Natural killer cell (primary cell): ENCODE results near the gene RRP8. TPM values are rescaled to one million over a fixed set of nuclear protein-coding genes. Genes with fewer than 3 reads are reported as not detected.

ENCODE experiments used
- ATAC-seq, 3 donors: fragments of 150-1000 bp in 2 of 3; fragments of 200-7000 bp in 1 of 3; cut with Tn5 transposase; 1 replicate in 1 of 3; 2 replicates in 2 of 3; pipeline ENCODE4 v1.10.0; 2021; ENCODE audit warnings: mild to moderate bottlenecking in 2 of 3, moderate library complexity in 2 of 3
- DNase-seq, 2 donors: peaks; one replicate each; pipeline versions ENCODE4 v3.0.0 to v3.0.0-alpha.2; 2013 to 2021; ENCODE audit warnings: mixed read lengths in 1 of 2
- H3K27ac ChIP-seq: one replicate; pipeline ENCODE4 v1.5.1; 2013; ENCODE audit warnings: mild to moderate bottlenecking, low read length
- H3K27me3 ChIP-seq: one replicate; pipeline ENCODE4 v1.6.1; 2013; ENCODE audit warnings: low read length; ENCODE audit not compliant: control insufficient read depth, insufficient read depth
- H3K36me3 ChIP-seq: one replicate; pipeline ENCODE4 v1.6.1; 2013; ENCODE audit warnings: low read length; ENCODE audit not compliant: control insufficient read depth, insufficient read depth
- H3K4me1 ChIP-seq: one replicate; pipeline ENCODE4 v1.6.1; 2013; ENCODE audit warnings: low read length; ENCODE audit not compliant: control insufficient read depth, insufficient read depth
- H3K4me3 ChIP-seq: one replicate; pipeline ENCODE4 v1.5.1; 2013; ENCODE audit warnings: low read length
- H3K9me3 ChIP-seq: one replicate; pipeline ENCODE4 v1.6.1; 2013; ENCODE audit warnings: low read length; ENCODE audit not compliant: control insufficient read depth, insufficient read depth
- H3K27ac Mint-ChIP-seq, 2 donors: one replicate each; pipeline ENCODE4 v1.8.0; 2022; ENCODE audit warnings: mild to moderate bottlenecking in 2 of 2, mixed read lengths in 2 of 2, moderate library complexity in 1 of 2
- H3K27me3 Mint-ChIP-seq, 2 donors: one replicate each; pipeline ENCODE4 v1.8.0; 2022; ENCODE audit warnings: low read depth in 2 of 2, mixed read lengths in 2 of 2
- H3K36me3 Mint-ChIP-seq: one replicate; pipeline ENCODE4 v1.8.0; 2022; ENCODE audit warnings: mixed read lengths
- H3K4me1 Mint-ChIP-seq, 2 donors: one replicate each; pipeline ENCODE4 v1.8.0; 2022; ENCODE audit warnings: mixed read lengths in 2 of 2
- H3K4me3 Mint-ChIP-seq: one replicate; pipeline ENCODE4 v1.8.0; 2022; ENCODE audit warnings: mild to moderate bottlenecking, moderate library complexity, mixed read lengths
- H3K9me3 Mint-ChIP-seq, 2 donors: one replicate each; pipeline ENCODE4 v1.8.0; 2022; ENCODE audit warnings: mixed read lengths in 2 of 2
- WGBS: methylation state at CpG from one replicate; pipeline ENCODE4 v1.1.7; 2013; ENCODE audit warnings: missing lambda C conversion rate; ENCODE audit not compliant: insufficient coverage; 5-methylcytosine and 5-hydroxymethylcytosine counted together
- intact Hi-C: fragments of 100-400 bp; cut with micrococcal nuclease; formaldehyde crosslinking; loops from one replicate; pipeline ENCODE4 v1.14.2; 2022
- total RNA-seq, 4 donors: library from RNA; stranded (reverse); fragments of 120-200 nt in 1 of 4; gene quantifications; one replicate each; pipeline versions ENCODE4 v1.2.3 to v1.2.4, GENCODE V29; 2013 to 2022
- TF ChIP-seq, protein P1 (sequence below): fragments of 200-600 bp; IDR thresholded peaks from one replicate; pipeline ENCODE4 v1.8.0; 2022; ENCODE audit warnings: antibody characterized with exemption

The RRP8 gene
- total RNA-seq, 3 donors from 2014 or later (not counting 1 experiment from before 2014, with no cell fraction given) = 31.3 to 35.9 (median 31.9) TPM

DNA sequence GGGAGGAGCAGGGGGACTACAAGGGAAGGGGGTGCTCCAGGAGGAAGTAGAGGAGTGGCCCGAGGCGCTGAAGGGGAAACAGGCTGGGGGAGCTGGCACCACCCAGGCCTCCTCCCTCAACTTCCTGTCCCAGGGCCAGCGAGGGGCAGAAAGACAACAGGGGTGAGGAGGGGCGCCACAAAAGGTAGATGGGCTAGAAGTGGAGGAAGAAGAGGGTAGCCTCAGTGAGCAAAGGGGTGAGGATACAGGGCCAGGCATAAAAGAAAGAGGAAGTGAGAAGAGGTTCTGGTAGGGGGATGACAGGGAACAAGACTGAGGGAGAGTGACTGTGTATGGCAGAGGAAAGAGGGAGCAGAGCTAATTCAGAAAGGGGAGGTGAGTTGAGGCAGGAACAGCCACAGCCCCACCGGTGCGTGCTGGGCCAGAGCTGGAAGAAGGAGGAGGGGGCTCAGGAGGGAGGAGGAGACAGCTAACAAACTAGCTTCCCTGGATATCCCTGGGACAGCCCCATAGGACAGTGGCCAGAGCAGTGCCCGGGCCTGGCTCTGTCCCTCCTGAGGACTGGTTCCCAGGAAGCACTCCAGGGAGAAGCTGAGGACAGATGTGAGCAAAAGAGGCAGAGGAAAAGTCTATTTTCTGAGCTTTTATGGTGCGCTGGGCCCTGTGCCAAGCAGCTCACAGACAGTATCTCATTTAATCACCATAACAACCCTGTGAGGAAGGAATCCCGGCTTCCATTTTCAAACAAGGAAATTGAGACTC lies 43.7 kb upstream of the RRP8 start:
- H3K4me1 ChIP-seq = peaks cover 33% of the 10 kb centered on the region
- H3K4me3 ChIP-seq = no peak overlapping the region
- intact Hi-C loops = no loop called here

GRCh38 chr11:6646576-6646917 lies 43.1 kb upstream of the RRP8 start:
- DNase-seq (no peak), ATAC-seq (peak in 2 of 3 donors; percentile 11 to 21)
- TF ChIP-seq, protein P1, sequence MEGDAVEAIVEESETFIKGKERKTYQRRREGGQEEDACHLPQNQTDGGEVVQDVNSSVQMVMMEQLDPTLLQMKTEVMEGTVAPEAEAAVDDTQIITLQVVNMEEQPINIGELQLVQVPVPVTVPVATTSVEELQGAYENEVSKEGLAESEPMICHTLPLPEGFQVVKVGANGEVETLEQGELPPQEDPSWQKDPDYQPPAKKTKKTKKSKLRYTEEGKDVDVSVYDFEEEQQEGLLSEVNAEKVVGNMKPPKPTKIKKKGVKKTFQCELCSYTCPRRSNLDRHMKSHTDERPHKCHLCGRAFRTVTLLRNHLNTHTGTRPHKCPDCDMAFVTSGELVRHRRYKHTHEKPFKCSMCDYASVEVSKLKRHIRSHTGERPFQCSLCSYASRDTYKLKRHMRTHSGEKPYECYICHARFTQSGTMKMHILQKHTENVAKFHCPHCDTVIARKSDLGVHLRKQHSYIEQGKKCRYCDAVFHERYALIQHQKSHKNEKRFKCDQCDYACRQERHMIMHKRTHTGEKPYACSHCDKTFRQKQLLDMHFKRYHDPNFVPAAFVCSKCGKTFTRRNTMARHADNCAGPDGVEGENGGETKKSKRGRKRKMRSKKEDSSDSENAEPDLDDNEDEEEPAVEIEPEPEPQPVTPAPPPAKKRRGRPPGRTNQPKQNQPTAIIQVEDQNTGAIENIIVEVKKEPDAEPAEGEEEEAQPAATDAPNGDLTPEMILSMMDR = no peak
- Mint-ChIP-seq H3K27ac (no peak overlapping the region), H3K9me3 (no peaks in the 10 kb centered on the region), H3K4me3 (no peak overlapping the region), H3K4me1 (no peaks in the 10 kb centered on the region), H3K27me3 (no peaks in the 10 kb centered on the region), H3K36me3 (no peaks in the 10 kb centered on the region)
- Histone ChIP-seq H3K27me3 (no peaks in the 10 kb centered on the region), H3K4me3 (no peak overlapping the region), H3K36me3 (no peaks in the 10 kb centered on the region), H3K4me1 (peaks cover 33% of the 10 kb centered on the region), H3K27ac (peak overlapping the region; percentile 62), H3K9me3 (no peaks in the 10 kb centered on the region)
- WGBS = 62% methylated on average over 2 of the region's 3 CpGs
- intact Hi-C loops = no loop called here

More for the DNA sequence above, 43.7 kb upstream of the RRP8 start:
- no peaks in the 10 kb centered on the region for H3K27me3 Mint-ChIP-seq
- WGBS = 34% methylated on average over 9 of the region's 9 CpGs
- DNase-seq (peak in 1 of 2 donors; percentile 57), ATAC-seq (peak in 2 of 3 donors; percentile 43 to 53)
- no peaks in the 10 kb centered on the region for H3K36me3 Mint-ChIP-seq
- no peaks in the 10 kb centered on the region for H3K9me3 Mint-ChIP-seq
- Histone ChIP-seq H3K36me3 (no peaks in the 10 kb centered on the region), H3K27me3 (no peaks in the 10 kb centered on the region), H3K9me3 (no peaks in the 10 kb centered on the region), H3K27ac (peak overlapping the region; percentile 62)
- no peak overlapping the region for H3K4me3 Mint-ChIP-seq
- H3K4me1 Mint-ChIP-seq = no peaks in the 10 kb centered on the region
- TF ChIP-seq, protein P1 = no peak
- H3K27ac Mint-ChIP-seq = no peak overlapping the region

- no peaks in the 10 kb centered on the region for H3K36me3 Mint-ChIP-seq
- no peak overlapping the region for H3K27ac Mint-ChIP-seq
- H3K9me3 ChIP-seq = no peaks in the 10 kb centered on the region
- TF ChIP-seq, protein P1 = no peak
- H3K4me1 ChIP-seq = peaks cover 33% of the 10 kb centered on the region
- no peaks in the 10 kb centered on the region for H3K36me3 ChIP-seq
- no peaks in the 10 kb centered on the region for H3K27me3 Mint-ChIP-seq
- H3K4me1 Mint-ChIP-seq = no peaks in the 10 kb centered on the region
- no peak overlapping the region for H3K4me3 ChIP-seq
- no peaks in the 10 kb centered on the region for H3K27me3 ChIP-seq
- ATAC-seq (peak; percentile 45 to 76 (median 71)), DNase-seq (no peak)
- intact Hi-C loops = no loop called here
- no peaks in the 10 kb centered on the region for H3K9me3 Mint-ChIP-seq
- WGBS = 44% methylated on average over 12 of the region's 12 CpGs
- H3K27ac ChIP-seq = peak overlapping the region; percentile 62
- no peak overlapping the region for H3K4me3 Mint-ChIP-seq
These were observed 42.7 kb upstream of the RRP8 start for GRCh38 chr11:6646071-6646470.

- no peaks in the 10 kb centered on the region for H3K4me1 Mint-ChIP-seq
- no peaks in the 10 kb centered on the region for H3K27me3 Mint-ChIP-seq
- TF ChIP-seq, protein P1 = no peak
- WGBS = 72% methylated on average over 7 of the region's 7 CpGs
- H3K27me3 ChIP-seq = no peaks in the 10 kb centered on the region
- H3K36me3 ChIP-seq = no peaks in the 10 kb centered on the region
- no peaks in the 10 kb centered on the region for H3K36me3 Mint-ChIP-seq
- no peak overlapping the region for H3K4me3 ChIP-seq
- H3K9me3 Mint-ChIP-seq = no peaks in the 10 kb centered on the region
- intact Hi-C loops = no loop called here
- no peaks in the 10 kb centered on the region for H3K9me3 ChIP-seq
- no peak overlapping the region for H3K27ac ChIP-seq
- peaks cover 33% of the 10 kb centered on the region for H3K4me1 ChIP-seq
- DNase-seq = no peak
- H3K27ac Mint-ChIP-seq = no peak overlapping the region
- no peak for ATAC-seq
- no peak overlapping the region for H3K4me3 Mint-ChIP-seq
These were observed 39.5 kb upstream of the RRP8 start for GRCh38 chr11:6642957-6643356.
